ENCODE measurements around the gene ARPP21.
"Not testable (repeated sequence)": the region's sequence is repeated elsewhere in the genome, so short reads cannot be mapped to it uniquely, and the experiment has no call there.

The ARPP21 gene

DNA sequence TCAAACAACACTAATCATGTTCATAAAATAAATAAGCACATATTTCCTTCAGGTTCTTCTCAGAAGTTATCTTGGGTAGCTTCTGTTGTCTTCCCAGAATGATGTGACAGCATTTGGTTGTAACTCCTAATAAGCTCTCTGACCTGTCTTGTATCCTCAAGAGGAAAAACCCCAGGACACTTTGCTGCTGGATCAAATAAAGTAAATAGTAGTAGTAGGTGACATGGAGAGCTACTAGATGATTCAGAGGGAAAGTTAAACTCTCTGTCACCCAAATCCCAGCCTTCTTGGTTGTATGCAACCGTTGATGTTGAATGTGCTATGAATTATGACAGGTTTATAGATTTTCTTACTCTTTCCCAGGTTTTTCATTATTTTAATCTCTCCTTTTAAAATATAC lies 143.0 kb downstream of the ARPP21 start:
- no peak for DNase-seq

DNA sequence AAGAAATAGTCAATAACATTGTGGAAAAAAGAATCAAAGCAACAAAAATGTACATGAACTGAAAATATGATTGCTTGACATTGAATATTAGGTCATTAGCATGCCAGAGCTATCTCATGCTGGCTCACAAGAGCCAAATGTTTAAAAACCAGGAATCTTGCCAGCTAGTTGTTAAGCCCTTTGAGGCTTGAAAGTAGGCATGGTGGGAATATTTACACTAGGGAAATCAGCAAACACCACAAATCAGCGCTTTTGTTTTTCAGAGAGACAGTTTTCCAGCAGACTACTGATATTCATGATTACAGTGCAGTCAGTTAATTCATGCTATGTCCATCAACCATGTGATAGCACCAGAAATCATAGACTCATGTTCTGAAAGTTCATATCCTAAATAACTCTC lies 144.8 kb downstream of the ARPP21 start:
- DNase-seq = no peak

DNA sequence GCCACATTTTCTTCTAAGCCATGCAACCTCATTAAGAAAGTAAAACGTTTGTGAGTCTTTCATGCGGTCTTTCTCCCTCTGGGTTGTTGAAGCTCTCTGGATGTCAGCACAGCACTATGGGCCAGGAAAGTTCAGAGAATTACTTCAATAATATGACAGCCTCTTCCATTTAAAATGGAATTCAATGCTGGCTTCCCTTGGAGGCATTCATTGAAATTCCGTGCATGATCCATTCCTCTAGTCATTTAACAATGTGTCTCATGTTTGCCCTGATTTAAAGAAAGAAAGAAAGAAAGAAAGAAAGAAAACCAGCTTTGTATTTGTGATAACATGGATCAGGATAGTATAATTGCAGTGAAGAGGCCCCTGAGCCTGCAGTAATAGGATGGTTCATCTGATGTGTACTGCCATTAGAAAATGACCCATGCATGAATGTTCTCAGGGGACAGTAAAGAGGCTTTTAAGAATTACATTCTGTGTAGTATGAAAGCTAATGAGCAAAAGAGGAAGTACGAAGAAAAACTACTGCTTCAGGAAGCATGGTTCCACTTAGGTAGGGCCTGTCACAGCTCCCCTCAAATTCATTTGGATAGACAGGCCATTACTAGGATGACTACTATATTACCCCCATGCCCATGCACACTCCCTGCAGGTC lies 146.0 kb downstream of the ARPP21 start:
- DNase-seq = no peak

DNA sequence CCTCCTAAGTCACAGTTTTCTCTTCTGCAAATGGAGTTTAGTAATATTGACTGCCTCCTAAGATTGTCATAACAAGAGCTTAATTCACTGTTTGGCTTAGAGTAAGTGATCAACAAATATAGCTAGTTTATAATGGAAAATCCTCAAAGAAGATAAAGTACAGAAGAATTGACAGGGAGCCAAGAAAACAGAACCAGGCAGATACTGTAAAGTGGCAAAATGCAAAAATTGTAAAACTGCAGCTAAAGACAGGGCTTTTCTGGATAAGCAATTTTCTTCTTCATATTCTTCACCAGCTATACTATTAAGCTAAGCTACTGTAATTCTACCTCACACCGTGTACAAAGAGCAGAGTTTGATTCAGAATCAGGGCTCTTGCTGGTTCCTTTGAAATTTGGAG lies 148.6 kb downstream of the ARPP21 start:
- DNase-seq = no peak

DNA sequence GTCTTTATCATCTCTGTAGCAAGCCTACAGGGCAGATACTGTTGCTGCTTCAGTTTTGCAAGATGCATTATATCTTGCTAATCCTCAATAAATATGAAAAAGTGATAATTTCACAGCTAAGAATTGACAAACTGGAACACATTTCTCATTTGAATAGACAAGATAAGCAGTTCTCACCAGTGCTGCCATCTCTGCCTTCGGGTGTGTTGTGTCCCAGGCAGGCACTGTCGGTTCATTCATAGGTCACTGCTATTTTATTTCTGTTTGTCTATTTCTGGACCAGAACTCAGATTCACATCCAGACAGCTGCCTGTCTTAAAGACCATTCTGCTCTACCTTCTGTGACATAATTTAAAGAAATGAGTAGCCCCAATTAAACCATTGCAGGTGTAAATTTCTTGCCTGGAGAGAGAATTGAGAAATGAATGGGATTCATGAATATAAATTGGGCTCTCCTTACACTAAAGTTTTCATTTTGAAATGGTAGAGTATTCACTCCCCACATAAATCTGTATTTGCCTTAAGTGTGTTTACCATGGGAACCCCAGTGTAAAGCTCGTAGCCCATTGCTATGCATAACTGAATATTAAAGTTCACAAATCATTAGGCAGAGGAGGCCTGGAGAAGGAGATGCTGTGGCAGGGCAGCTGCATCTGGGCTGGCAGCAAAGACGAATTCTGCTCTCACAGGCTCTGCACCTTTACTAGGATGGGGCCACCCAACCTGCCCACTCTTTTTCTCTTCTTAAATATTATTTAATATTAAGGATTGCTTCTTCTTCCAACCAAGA lies 149.9 kb downstream of the ARPP21 start:
- no peak for DNase-seq

DNA sequence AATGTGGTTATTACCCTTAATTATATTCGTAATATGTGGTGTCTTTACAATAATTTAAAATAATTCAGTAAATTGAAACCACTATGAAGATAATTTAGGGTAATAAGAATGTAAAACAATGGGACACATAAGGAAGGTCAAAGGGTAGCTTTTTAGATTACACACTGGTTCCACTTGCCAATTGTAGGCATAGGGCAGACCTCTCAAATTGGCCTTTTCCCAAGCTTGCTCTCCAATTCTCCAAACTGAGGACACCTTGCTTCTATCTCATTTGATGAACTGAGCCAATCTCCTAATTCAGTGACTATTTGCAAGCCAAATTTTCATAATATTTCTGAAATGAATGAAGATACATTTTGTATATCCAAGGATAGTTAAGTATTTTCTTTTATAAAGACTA lies 151.4 kb downstream of the ARPP21 start:
- no peak for DNase-seq

DNA sequence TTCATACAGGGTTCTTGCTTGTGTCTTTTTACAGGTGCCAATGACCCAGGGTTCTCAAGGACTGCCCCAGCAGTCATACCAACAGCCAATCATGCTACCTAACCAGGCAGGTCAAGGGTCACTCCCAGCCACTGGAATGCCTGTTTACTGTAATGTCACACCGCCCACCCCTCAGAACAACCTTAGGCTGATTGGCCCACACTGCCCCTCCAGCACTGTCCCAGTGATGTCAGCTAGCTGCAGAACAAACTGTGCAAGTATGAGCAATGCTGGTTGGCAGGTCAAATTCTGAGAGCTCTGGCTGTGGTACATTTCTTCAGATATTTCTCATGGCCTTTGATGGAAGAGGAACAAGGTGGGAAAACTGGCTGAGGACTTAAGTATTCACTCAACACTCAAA lies 154.3 kb downstream of the ARPP21 start:
- DNase-seq = no peak

DNA sequence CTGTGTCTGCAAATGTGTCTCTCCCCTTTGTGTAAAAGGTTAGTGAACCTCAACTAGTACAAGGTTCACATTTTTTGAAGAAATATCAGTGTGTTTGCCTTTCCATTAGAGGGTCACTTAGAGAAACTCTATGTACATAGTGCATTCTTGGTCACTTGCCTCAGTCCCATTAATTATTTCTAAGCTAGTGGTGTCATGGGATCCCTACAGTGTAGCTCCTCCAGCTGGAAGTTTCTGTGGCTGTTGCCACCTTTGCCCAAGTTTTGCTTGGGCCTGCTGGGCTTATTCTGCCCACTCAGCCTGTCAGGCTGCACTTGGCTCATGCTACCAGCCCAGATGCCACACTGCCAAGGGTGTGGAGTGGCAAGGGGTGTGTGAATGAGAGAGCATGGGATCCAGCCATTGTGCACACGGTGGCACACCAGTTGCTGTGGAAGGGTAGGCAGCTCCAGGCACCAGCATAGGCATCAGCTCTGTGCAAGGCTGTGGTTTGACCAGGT lies 161.7 kb downstream of the ARPP21 start:
- no peak for DNase-seq

DNA sequence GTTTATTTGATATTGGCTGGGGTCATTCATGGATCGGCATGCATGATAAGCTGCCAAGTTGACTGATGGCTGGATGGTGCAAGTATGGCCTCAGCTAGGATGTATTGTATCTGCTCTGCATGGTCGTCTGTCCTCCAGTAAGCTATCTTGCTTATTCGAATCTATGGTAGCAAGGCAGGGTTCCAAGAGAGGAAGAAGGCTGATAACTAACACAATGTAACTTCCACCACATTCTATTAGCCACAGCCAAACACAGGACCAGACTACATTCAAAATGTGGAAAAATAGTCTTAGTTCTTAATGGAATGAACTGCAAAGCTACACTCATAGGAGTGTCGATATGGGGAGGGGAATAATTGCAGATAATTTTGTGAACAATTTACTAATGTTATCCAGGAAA lies 175.2 kb downstream of the ARPP21 start:
- no peak for DNase-seq

DNA sequence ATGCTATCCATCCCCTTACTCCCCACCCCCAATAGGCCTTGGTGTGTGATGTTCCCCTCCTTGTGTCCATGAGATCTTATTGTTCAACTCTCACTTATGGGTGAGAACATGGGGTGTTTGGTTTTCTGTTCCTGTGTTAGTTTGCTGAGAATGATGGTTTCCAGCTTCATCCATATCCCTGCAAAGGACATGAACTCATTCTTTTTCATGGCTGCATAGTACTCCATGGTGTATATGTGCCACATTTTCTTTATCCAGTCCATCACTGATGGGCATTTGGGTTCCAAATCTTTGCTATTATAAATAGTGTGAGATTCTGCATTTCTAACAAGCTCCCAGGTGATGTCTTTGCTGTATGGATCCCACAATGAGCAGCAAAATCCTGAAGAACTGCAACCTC lies 176.5 kb downstream of the ARPP21 start:
- DNase-seq = not testable (repeated sequence)

DNA sequence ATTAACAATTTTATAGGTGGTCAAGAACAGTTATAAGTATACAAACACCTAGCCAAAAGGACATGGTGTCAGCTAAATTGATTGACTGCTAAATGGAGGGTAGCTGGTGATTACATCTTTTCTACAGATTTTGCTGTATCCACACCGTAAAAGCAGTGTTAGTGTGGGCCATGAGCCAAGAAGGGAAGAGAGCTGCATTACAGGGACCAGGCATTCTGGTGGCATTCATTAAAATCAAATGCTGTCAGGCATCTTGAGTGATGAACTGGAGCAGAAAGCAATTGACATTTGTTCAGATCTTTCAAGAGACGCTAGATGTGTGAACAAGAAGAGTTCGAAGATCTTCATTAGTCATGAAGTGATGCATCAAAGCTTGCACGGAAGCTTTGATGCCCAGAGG lies 177.9 kb downstream of the ARPP21 start:
- DNase-seq = no peak

DNA sequence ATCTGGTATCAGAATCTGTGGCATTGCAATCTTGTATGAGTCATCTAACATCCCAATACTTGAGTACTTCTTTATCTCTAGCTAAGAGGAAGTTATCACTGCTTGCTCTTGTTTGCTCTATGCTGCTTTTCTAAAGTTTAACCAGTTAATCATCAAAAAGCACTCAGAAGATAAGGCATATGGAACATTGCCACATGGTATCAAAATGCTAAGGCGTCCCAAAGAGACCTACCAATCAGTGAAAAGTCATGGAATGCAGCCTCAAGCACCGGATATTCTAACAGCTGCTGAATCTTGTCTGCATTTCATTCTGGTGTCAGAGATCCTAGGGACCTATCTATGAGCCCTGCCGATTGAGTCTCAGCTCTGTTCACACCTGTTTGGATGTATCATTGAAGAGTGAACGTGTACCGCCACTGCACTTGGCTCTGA lies 192.8 kb downstream of the ARPP21 start:
- DNase-seq = no peak

Measured in CD4-positive, alpha-beta T cell treated with Interleukin-10 for 1 hour (primary cell).